ENCODE results near the gene RTL9. TPM values are rescaled to one million over a fixed set of nuclear protein-coding genes. Genes with fewer than 3 reads are reported as not detected.

The RTL9 gene
- total and polyA plus RNA-seq, 7 donors: under 0.01 to 0.28 (median 0.03) TPM; not detected in 4

DNA sequence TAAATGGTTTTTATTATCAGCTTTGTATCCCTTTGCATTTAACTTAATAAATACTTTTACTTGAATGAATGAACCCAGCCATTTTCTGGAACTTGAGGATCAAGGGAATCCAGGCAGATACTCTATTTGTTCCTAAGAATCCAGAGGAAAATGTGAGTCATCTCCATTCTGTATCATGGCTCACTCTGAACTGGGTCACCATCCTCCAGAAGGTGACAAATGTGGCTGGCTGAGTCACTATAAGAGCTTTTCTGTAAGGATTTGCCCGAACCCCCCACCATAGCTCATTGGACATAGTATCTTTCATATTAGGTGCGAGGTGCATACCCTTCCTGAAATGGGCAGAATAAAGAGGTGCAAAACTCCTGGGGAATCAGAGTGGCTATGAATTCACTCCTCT, 25.8 kb downstream of the RTL9 start:
- H3K27me3 ChIP-seq: no peaks in the 10 kb centered on the region
- no peak for DNase-seq
- H3K9me3 ChIP-seq: no peaks in the 10 kb centered on the region
- 88 to 98% methylated on average over 2 of the region's 2 CpGs for WGBS, 2 donors
- TF ChIP-seq POLR2A (IDR thresholded peaks at IDR 0.05): no peak
- TF ChIP-seq EP300 (IDR thresholded peaks at IDR 0.05): no peak
- TF ChIP-seq, protein P1, sequence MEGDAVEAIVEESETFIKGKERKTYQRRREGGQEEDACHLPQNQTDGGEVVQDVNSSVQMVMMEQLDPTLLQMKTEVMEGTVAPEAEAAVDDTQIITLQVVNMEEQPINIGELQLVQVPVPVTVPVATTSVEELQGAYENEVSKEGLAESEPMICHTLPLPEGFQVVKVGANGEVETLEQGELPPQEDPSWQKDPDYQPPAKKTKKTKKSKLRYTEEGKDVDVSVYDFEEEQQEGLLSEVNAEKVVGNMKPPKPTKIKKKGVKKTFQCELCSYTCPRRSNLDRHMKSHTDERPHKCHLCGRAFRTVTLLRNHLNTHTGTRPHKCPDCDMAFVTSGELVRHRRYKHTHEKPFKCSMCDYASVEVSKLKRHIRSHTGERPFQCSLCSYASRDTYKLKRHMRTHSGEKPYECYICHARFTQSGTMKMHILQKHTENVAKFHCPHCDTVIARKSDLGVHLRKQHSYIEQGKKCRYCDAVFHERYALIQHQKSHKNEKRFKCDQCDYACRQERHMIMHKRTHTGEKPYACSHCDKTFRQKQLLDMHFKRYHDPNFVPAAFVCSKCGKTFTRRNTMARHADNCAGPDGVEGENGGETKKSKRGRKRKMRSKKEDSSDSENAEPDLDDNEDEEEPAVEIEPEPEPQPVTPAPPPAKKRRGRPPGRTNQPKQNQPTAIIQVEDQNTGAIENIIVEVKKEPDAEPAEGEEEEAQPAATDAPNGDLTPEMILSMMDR (IDR thresholded peaks at IDR 0.05): no peak
- TF ChIP-seq POLR2AphosphoS5 (IDR thresholded peaks at IDR 0.05): no peak
- no peak overlapping the region for H3K4me3 ChIP-seq
- peaks cover 0 to 6% (median 0%) of the 10 kb centered on the region in 4 donors for H3K4me1 ChIP-seq
- no peaks in the 10 kb centered on the region for H3K36me3 ChIP-seq
- intact Hi-C loops (cut with DNase I): no loop called here
- no peak overlapping the region for H3K27ac ChIP-seq

DNA sequence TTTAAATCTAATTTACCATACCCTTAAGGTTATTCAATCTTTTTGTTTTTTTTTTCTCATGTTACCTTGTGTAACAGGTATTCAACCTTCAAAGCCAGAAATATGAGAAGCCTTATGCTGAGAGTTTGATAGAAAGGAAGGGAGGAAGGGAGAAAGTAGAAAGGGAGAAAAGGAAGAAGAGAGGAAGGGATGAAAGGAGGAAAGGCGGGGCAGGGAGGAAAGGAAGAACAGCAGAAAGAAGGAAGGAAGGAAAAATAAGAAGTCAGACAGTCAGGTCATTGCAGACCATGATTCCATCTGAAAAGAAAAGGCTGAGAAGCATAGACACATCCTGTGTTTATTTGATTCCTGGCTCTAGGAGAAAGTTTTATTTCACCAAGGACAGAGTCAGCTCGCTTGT, 30.9 kb downstream of the RTL9 start:
- no peaks in the 10 kb centered on the region for H3K4me1 ChIP-seq
- no peaks in the 10 kb centered on the region for H3K9me3 ChIP-seq
- intact Hi-C loops (cut with DNase I): no loop called here
- H3K4me3 ChIP-seq: no peak overlapping the region
- no peak for TF ChIP-seq EP300 (IDR thresholded peaks at IDR 0.05)
- no peaks in the 10 kb centered on the region for H3K27me3 ChIP-seq
- no peaks in the 10 kb centered on the region for H3K36me3 ChIP-seq
- no peak for DNase-seq
- 76 to 77% methylated on average over 2 of the region's 2 CpGs for WGBS, 2 donors
- no peak overlapping the region for H3K27ac ChIP-seq

DNA sequence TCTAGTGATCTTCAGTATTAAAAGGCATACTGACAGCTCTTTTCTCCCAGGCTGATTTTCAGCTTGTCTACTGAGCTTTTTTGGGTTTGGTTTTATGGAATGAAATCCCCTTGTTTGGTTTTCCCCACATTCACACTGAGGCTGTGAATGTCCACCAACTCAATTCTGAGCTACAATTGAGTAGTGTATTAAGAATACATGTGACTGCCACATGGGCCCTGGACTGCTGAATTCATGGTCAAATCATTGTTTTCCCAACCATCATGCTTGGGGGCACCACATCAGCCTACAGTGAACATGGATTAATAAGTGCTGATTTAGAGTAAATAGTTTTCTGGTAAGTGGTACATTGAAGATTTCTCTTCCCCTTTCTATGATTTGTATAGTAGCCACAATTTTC, 32.4 kb downstream of the RTL9 start:
- H3K9me3 ChIP-seq: no peaks in the 10 kb centered on the region
- DNase-seq: no peak
- no peaks in the 10 kb centered on the region for H3K36me3 ChIP-seq
- H3K4me1 ChIP-seq: no peaks in the 10 kb centered on the region
- no peak overlapping the region for H3K27ac ChIP-seq
- intact Hi-C loops (cut with DNase I): no loop called here
- H3K27me3 ChIP-seq: no peaks in the 10 kb centered on the region
- no peak overlapping the region for H3K4me3 ChIP-seq
- TF ChIP-seq POLR2AphosphoS5 (IDR thresholded peaks at IDR 0.05): no peak
- TF ChIP-seq, protein P1 (IDR thresholded peaks at IDR 0.05): no peak
- TF ChIP-seq POLR2A (IDR thresholded peaks at IDR 0.05): no peak
- no peak for TF ChIP-seq EP300 (IDR thresholded peaks at IDR 0.05)

DNA sequence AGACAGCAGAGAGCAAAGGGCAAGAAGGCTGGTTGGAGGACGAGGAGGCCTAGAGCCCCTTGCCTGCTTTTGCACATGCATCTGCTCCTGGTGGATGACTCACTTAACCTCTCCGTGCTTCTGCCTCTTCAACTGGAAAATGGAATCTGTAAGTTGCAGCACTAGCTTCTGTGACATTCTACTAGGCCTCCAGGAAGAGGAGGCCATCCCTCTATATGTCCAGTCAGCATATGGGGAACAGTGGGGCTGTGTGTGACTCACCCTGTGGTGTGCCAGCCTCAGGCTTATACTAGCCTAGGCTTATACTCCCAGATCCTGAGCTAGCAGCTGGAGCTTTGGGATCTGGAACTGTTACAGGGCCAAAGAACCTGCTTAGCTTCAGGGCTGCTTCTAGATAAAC, 36.0 kb downstream of the RTL9 start:
- H3K27ac ChIP-seq: no peak overlapping the region
- no peaks in the 10 kb centered on the region for H3K9me3 ChIP-seq
- TF ChIP-seq POLR2AphosphoS5 (IDR thresholded peaks at IDR 0.05) (no peak), EP300 (IDR thresholded peaks at IDR 0.05) (no peak), POLR2A (IDR thresholded peaks at IDR 0.05) (no peak)
- TF ChIP-seq, protein P1 (IDR thresholded peaks at IDR 0.05): no peak
- no peak for DNase-seq
- no peak overlapping the region for H3K4me3 ChIP-seq
- intact Hi-C loops (cut with DNase I): no loop called here
- H3K4me1 ChIP-seq: no peaks in the 10 kb centered on the region
- 87 to 94% methylated on average over 2 of the region's 2 CpGs for WGBS, 2 donors
- H3K36me3 ChIP-seq: no peaks in the 10 kb centered on the region
- no peaks in the 10 kb centered on the region for H3K27me3 ChIP-seq

DNA sequence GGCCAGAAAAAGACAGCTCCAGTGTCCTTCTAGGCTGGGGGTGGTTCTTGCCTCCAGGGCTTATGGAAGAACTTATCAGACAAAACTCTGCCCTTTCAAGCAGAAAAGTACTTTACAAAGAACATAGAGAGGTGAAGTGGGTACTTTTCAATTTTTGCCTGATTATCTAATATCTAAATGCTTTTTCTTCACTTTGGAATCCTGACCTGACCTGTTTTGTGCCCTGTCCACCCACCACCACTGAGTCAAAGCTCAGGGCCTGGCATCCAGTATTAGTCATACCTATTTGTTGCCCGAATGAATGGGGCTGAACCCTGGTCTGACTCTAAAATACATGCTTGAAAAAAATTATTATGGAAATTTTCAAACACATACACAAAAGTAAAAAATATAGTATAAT, 37.2 kb downstream of the RTL9 start:
- Histone ChIP-seq H3K4me1 (no peaks in the 10 kb centered on the region), H3K4me3 (no peak overlapping the region), H3K27me3 (no peaks in the 10 kb centered on the region), H3K36me3 (no peaks in the 10 kb centered on the region), H3K9me3 (no peaks in the 10 kb centered on the region), H3K27ac (no peak overlapping the region)
- 87% methylated on average over 1 of the region's 1 CpG for WGBS, 2 donors
- no peak for DNase-seq
- intact Hi-C loops (cut with DNase I): no loop called here
- TF ChIP-seq POLR2AphosphoS5 (IDR thresholded peaks at IDR 0.05): no peak
- TF ChIP-seq POLR2A (IDR thresholded peaks at IDR 0.05): no peak
- no peak for TF ChIP-seq EP300 (IDR thresholded peaks at IDR 0.05)
- TF ChIP-seq, protein P1 (IDR thresholded peaks at IDR 0.05): no peak
